SIG-M5 treated with dmso at 0.1 percent for 504 hours (cell line): Measurements from ENCODE around the gene HDHD3.

Experiments
- DNase-seq: peaks from one replicate; lab custom pipeline; 2025; ENCODE audit not compliant: unreplicated experiment; lab: John Stamatoyannopoulos, UW

HDHD3 gene

DNA sequence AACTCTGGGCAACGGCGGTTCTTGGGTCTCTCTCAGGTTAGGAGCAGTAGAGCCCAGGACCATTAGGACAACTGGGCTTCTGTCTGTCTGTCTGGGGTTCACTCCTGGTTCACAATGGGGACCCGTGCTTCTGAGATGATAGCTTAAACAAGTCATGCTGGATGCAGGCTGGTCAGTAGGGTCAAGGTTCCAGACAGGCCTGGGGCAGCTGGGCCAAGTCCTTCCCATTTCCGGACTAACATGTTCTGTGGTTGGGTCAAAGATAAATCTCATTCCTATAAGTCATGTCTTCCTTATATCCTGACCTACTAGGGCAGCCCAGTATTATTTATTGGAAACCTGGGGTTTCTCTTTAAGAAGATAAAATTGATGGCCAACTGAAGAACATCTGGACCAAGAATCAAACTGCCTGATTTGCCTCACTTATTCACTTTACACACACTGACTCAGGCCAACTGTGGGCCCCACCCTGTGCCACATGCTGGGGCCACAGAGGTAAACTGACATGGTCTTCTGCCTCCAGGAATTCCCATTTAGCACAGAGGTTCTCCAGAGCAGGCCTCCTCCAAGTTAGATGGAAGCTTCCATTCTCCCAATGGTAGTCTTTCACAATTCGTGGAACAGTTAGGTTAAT is 8.3 kb downstream of the HDHD3 start:
- DNase-seq = no peak

DNA sequence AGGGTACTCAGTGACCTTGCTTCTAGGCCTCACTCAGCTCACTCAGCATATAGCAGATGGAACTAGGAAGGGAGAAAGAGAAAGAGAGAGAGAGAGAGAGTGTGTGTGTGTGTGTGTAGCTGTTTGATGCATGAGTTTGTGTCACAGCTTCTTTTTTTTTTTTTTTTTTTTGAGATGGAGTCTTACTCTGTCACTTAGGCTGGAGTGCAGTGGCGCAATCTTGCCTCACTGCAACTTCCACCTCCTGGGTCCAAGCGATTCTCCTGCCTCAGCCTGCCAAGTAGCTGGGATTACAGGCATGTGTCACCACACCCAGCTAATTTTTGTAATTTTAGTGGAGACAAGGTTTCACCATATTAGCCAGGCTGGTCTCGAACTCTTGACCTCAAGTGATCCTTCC is 11.1 kb downstream of the HDHD3 start:
- peak; percentile 35 for DNase-seq

DNA sequence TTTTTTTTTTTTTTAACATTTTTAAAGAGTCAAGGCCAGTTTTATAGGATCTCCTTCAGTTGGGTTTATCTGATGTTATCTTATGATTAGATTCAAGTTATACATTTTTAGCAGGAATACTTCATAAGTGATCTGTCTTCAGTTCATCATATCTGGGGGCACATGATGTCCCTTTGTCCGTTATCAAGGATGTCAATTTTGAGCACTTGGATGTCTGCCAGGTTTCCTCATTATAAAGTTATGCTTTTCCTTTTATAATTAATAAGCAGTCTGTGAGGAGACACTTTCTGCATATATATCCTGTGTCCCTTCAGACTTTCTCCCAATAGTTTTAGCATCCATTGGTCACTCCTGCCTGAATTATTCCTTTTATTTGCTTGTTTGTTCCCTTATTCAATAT is 11.8 kb downstream of the HDHD3 start:
- DNase-seq = no peak

DNA sequence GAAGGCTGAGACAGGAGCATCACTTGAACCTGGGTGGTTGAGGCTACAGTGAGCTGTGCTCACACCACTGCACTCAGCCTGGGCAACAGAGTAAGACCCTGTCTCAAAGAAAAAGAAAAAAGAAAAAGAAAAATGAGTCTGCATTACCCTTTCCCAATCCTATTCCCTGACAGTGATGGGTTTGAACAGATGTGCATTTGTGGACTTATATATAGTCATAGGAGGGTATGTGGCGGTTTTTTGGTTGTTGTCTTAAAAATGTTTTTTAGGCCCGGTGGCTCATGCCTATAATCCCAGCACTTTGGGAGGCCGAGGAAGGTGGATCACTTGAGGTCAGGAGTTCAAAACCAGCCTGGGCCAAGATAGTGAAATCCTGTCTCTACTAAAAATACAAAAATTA is 13.4 kb downstream of the HDHD3 start:
- DNase-seq = no peak

DNA sequence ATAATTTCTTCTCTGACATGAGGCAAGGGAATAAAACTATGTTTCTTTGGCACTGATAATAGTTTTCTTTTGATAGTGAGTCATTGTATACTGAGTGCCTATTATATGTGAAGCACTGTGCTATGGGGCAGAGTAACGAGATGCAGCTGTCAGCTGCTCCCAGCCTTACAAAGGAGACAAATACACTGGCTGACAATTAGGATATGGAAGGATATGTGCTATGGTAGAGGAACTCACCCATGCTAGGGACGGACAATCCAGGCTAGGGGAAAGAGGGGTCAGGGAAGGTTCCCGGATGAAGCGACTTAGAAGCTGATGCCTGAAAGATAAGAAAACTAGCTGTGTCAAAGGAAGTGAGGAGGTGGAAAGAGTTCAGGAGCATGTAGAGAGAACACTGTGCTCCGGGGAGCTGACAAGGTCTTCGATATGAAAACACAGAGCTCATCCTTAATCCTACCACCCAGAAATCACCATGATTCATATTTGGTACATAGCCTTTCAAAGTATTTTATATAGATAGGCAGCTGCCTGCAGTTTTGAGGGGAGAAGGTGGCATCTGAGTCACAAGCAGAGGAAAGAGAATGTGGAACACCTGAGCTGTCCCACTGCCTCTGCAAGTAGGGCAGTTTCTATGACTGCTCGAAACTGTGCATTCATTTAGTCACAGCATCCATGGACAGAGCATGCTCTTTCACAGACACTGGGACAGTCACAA is 15.3 kb downstream of the HDHD3 start:
- DNase-seq = no peak

DNA sequence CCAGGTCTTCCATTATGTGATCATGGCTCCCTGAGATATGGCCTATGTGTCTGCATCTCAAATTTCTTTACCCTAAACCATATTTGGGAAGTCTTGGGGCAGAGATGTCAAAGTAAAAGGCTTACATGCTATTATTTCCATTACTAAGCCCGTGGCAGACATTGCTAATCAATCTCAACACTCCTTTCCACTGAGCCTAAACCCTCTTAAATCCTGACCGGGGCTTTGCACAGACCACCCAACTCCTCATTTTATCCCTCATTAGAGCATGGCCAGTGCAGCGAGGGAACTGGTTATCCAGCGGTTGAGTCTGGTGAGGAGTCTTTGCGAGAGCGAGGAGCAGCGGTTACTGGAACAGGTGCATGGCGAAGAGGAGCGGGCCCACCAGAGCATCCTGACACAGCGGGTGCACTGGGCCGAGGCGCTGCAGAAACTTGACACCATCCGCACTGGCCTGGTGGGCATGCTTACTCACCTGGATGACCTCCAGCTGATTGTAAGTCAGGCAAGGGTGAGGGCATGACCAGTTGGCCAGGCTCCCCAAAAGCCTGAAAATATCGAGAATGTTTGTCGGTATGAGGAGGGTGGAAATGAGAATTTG is 16.4 kb downstream of the HDHD3 start:
- no peak for DNase-seq

DNA sequence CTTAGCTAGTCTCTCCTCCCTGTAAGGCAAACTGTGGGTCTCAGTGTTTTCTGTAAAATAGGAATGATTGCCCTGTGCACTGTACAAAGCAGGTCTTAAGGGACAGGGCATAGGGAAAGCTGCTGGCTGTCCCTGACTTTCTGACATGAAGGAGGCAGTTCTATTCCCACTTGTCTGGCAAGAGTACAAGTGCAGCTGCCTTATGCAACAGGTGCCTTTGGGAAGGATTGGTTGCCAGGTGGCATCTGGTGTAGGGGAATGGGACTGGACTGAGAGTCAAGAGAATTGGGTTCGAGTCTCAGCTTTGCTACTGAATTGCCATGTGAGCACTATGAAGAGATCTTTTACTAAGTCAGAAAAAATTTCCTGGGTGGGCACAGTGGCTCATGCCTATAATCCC is 17.4 kb downstream of the HDHD3 start:
- no peak for DNase-seq

DNA sequence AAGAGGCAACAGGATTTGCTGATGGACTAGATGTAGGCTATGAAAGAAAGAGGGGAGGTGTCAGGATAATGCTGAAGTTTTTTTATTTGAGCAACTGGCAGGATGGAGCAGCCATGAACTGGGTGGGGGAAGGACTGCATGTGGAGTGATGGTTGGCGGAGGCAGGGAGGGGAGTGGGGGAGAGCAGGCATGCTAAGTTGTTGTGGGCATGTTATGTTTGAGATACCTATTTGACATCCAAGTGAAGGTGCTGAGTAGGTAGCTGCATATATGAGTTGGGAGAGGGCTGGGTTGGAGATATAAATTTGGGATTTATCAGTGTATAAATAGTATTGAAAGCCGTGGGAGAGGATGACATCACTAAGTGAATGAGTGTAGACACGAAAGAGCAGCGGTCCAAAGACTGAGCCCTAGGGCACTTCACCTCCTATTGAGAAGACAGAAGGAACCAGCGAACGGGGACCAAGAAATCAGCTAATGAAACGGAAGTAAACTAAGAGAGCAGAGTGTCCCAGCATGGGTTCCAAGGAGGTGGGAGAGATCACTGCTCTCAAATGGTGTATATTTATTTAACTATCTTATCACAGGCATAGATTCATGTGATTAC is 20.0 kb downstream of the HDHD3 start:
- DNase-seq = no peak

DNA sequence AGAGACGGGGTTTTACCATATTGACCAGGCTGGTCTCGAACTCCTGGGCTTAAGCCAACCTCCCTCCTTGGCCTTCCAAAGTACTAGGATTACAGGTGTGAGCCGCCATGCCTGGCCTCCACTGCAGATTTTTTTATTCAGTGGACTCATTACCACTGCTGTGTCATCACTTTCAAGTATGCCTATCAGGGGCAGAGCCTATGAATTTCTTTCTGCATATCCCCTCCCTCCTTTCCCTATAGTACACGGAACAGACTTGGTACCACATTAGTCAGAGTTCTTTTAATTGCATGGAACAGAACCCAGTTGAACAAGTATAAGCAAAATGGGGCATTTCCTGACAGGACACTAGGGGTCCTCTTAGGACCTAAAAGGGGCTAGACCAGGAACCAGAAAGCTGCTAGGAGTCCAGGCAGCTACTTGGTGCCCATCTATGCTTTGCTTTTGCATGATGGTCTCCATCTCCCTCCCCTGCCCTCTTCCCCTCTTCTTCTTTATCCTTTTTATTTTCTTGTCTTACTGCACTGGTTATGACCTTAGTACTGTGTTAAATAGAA is 21.7 kb downstream of the HDHD3 start:
- peak; percentile 16 for DNase-seq

DNA sequence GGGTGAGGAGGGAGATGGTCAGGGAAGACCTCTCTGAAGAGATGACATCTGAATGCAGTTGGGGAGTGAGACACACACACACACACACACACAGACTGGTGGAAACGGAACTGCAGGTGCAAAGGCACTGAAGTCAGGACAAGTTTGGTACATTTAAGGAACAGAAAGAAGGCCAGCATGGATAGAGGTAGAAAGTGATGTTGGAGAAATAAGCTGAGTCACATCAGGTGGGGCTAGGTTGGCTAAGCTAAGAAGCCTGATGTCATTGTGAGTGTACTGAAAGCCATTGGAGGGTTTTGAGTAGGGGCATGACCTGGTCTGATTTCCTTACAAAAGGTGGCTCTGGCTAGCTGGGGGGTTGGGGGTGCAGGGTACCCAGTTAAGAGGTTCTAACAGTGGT is 24.4 kb downstream of the HDHD3 start:
- DNase-seq = no peak

DNA sequence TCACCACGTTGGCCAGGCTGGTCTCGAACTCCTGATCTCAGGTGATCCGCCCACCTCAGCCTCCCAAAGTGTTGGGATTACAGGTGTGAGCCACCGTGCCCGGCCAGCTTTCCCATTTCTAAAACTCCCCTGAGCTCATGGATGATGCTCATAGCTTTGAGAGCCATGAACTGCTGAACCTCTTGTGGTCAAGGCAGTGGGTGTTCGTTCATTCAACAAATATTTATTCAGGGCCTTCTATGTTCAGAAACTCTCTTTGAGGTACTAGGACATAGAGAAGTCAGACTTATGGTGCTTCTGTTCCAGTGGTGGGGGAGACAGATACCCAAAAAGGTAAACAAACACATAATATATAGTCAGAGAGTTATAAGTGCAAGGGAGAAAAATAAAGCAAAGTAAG is 24.8 kb downstream of the HDHD3 start:
- no peak for DNase-seq

DNA sequence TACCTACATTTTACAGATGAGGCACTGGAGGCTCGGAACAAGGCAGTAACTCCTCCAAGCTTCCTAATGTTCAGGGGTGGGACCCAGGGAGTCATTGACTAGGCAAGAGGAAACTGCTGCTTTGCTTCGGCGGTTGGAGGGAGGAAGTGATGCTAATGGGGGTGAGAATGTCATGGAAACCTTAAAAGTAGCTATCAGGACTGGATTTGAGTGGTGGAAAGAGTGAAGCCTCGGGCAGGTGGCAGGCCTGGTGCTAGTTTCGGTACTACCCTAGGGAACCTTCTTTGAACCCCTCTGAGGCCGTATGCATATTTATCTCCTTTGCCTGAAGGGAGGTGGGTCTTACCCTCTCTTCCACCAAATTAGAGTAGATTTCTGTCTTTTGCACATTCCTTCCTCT is 25.8 kb downstream of the HDHD3 start:
- peak; percentile 65 for DNase-seq

DNA sequence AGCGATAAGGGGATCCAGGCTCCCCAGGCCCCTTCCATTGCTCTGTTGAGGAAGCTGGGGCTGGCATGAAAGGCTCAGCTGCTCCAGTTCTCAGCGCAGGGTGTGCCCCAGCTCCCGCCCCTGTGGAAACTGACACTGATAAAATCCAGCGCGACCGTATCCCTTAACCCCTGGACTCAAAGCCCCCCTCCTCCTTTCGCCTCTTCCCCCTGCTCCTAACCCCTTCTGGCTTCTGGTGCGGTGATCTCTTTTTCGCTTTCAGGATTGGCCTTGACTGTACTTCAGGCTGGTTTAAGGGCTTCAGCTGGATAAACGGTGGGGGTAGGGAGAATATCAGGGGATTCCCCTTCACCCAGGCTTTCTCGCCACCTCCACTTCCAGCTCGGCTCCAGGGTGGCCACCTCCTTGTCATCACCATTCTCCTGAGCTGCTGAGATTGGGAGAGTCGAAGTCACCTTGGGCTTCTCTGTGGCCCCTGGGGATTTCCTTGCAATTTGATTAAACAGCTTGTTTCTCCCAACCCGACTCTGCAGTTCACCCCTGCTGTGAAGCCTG is 26.6 kb downstream of the HDHD3 start:
- DNase-seq = no peak

DNA sequence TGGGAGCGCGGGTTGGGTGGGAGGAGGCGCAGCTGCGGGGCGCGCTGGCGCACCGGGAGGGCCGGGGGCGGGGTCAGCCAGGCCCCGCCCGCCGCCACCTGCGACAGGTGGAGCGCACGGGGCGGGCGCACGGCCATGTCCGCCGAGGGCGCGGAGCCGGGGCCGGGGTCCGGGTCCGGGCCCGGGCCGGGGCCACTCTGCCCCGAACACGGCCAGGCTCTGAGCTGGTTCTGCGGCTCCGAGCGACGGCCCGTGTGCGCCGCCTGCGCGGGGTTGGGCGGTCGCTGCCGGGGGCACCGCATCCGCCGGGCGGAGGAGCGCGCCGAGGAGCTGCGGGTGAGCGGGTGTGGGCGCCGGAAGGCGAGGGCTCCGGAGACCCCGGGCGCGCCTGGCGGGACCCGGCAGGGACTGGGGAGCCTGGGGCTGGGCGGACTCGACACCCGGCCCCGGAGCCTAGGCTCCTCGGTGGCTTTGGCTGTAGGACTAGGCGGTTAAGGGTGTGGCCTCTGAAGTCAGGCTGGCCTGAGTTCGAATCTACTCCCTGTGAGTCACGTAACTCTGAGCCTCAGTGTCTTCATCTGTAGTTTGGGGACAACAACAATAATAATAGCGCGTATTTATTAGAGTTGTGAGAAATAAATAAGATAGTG is 27.2 kb downstream of the HDHD3 start, which contains the start of gene BSPRY:
TSS of gene BSPRY (plus strand) at position 97 of the 650 bp plus-strand sequence. CDS start at position 136, 39 bp downstream.
- DNase-seq = no peak

DNA sequence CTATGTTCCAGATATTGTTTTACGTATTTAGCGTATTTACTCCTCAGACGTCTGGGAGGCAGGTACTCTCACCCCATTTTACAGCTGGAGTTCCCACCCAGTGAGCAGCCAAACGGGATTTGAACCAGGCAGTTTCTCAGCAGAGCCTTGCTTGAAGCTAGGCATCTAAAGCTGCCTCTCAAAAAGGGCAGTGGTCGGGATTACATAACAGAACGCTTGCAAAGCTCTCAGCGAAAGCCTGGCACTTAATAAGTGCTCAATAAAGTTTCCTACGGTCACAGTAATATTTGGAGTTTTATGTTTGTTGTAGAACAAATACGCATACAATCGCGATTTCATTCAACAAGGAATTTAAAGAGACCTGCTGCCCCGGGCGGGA is 27.7 kb downstream of the HDHD3 start:
- DNase-seq = no peak

DNA sequence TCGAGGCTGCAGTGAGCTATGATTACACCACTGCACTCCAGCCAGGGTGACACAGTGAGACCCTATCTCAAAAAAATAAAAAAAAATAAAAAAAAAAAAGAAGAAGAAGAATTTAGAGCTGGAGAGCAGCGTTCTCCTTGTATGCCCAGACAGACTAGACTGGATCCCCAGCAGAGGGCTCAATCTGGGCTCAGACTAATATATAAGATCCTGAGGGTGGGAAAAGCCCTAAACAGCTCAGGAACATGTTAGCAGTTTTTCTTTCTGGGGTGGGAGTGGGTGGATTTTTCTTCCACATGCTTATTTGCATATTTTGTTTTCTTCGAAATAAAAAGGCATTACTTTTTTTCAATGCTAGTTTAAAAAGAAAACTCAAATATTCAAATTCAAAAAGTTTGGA is 28.3 kb downstream of the HDHD3 start:
- no peak for DNase-seq

DNA sequence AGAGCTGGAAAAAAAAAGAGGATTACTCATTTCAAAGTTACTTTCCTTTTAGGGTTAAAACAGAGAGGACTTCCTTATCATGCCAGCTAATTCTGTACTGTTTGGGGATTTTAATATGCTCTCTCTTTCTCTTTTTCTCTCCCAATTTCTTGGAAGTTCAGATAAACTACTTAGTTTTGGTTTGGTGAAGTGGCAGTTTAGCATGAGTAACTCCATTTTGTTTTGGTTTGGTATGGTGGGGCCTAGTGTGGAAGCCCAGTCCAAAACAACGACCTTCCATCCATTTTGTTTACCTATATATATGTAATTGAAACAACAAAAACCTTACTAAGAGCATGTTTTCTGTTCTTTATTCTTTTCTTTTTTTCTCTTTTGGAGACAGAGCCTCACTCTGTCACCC is 31.1 kb downstream of the HDHD3 start:
- DNase-seq = no peak

DNA sequence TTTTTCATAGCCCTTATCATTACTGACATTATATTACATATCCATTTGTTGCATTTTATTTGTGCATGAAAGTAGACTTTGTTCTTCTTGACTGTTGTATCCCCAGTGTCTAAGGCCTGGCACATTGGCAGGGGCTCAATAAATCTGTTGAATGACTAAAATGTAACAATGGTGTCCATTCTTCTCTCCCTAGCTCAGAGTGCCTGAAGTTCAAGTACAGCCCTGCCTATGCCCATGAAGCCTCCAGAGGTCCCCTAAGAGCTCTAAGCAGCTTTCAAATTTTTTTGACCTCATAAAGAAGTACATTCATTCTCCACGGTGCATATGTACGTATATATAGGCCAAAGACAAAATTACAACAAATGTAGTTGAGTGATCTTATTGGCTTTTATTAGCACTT is 31.6 kb downstream of the HDHD3 start:
- DNase-seq = no peak

DNA sequence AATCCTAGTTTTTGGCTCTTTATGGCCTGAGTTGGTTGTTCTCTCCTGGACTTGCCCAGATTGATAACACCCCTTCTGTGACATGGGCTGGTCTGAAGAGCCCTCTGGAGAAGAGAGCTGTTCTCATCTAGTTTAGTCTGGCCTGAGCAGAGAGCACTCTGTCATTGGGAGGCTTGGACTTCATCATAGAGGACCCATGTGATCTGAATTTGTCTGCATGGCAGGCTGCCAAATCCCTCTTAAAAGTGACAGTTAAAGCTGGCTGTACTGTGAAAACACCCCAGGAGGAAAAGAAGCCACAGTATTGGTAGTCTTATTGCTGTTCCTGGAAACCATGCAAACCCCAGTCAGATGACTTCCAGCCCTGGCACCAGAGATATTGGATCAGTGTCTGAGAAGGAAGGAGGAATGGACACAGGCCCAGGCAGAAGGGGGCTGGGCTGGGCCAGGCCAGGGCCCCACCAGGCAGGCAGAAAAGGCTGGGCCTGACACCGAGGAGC is 33.0 kb downstream of the HDHD3 start:
- DNase-seq = no peak

DNA sequence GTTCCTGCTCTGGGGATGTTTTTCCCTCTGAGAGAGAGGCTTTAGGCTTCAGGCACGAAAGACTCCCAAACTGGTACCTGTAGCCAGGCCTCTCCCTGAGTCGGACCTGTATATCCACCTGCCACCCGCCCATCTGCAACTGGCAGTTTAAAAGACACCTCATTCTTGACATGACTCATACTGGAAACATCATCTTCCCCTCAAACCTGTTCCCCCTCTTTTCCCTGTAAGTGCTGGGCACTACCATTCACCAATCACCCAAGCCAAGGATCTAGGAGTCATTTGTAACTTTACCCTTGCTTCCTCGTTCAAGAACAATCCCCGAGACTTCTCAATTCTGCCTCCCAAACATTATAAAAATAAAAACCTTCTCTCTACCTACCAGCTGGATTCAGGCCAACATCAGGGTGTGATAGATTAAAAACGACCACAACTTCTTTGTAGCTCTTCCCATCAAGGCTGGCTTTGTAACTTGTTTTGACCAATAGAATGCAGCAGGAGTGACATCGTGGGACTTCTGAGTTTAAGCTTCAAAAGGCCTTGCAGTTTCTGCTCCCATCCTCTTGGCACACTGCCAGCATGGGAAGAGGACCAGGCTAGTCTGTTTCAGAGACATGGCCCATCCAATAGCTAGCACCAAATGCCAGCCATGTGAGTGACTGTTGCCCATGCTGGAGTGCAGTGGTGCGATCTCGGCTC is 34.9 kb downstream of the HDHD3 start:
- peak; percentile 63 for DNase-seq
